ENCODE measurements around the gene FBXO38.
A peak's percentile ranks its signal among the peaks of the same experiment; 100 is the strongest.

The FBXO38 gene

DNA sequence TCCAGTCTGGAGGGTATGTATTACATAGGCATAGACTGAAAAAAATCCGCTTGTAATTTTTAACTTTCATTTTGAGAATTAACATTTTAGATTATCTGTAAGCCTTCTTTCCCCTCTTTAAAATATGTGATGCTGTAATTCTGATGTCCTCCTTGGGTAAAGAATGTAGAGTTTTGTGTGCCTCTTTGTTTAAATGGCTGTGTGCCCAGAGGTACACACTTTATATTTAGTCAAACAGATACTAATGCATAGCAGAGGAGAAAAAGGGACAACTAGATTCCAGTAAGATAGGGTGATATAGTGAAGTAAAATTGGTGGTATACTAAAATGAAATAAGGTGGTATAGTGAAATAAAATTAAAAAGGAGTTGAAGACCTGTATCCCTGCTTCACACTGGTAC is 1.3 kb downstream of the FBXO38 start:
- Histone ChIP-seq H3K27me3 (replicated peaks; ENCODE audit: control insufficient read depth, insufficient read depth, low read length) (no peaks in the 10 kb centered on the region), H3K36me3 (ENCODE audit: control insufficient read depth, insufficient read depth, low read length) (no peaks in the 10 kb centered on the region; the same call in none of the 2 replicates), H3K4me3 (replicated peaks; ENCODE audit: low read depth, low read length) (peak overlapping the region; percentile 91)
- TF ChIP-seq, protein P1, sequence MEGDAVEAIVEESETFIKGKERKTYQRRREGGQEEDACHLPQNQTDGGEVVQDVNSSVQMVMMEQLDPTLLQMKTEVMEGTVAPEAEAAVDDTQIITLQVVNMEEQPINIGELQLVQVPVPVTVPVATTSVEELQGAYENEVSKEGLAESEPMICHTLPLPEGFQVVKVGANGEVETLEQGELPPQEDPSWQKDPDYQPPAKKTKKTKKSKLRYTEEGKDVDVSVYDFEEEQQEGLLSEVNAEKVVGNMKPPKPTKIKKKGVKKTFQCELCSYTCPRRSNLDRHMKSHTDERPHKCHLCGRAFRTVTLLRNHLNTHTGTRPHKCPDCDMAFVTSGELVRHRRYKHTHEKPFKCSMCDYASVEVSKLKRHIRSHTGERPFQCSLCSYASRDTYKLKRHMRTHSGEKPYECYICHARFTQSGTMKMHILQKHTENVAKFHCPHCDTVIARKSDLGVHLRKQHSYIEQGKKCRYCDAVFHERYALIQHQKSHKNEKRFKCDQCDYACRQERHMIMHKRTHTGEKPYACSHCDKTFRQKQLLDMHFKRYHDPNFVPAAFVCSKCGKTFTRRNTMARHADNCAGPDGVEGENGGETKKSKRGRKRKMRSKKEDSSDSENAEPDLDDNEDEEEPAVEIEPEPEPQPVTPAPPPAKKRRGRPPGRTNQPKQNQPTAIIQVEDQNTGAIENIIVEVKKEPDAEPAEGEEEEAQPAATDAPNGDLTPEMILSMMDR (IDR thresholded peaks at IDR 0.05; ENCODE audit: insufficient read depth, low read length, poor library complexity, severe bottlenecking): no peak
- no peak for DNase-seq (ENCODE audit: extremely low read depth, insufficient read length)

DNA sequence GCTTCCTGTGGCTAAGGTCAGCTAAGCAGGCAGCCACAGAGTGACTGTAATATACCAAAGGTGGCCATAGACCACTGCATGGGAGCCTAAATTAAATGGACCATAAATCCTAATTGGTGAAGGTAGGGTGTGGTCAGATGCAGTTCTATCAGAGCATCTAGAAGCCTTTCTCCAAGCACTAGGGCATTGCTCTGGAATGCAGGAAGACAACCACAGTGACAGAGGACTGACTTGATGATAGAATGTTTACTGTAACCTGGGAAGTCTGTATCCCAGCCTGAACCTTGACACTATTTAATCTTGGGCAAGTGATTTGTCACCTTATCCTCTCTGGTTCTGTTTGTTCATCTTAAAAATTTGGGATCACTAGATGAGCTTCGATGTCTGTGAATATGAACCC is 2.3 kb downstream of the FBXO38 start:
- no peak for DNase-seq (ENCODE audit: extremely low read depth, insufficient read length)
- Histone ChIP-seq H3K4me3 (replicated peaks; ENCODE audit: low read depth, low read length) (no peak overlapping the region), H3K36me3 (ENCODE audit: control insufficient read depth, insufficient read depth, low read length) (no peaks in the 10 kb centered on the region; the same call in none of the 2 replicates), H3K27me3 (replicated peaks; ENCODE audit: control insufficient read depth, insufficient read depth, low read length) (no peaks in the 10 kb centered on the region)
- TF ChIP-seq, protein P1 (IDR thresholded peaks at IDR 0.05; ENCODE audit: insufficient read depth, low read length, poor library complexity, severe bottlenecking): no peak

DNA sequence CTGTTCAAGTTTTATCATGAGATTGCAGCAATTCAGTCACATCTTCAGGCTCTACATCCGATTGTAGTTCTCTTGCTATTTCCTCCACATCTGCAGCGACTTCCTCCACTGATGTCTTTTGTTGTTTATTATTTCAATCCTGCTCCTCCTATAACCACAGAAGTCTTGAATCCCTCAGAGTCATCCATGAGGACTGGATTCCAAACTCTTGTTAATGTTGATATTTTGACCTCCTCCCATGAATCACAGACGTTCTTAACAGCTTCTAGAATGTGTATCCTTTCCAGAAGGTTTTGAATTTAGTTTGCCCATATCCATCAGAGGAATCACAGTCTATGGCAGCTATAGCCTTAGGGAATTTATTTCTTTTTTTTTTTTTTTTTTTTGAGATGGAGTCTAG is 3.6 kb downstream of the FBXO38 start:
- Histone ChIP-seq H3K36me3 (ENCODE audit: control insufficient read depth, insufficient read depth, low read length) (no peaks in the 10 kb centered on the region; the same call in none of the 2 replicates), H3K27me3 (replicated peaks; ENCODE audit: control insufficient read depth, insufficient read depth, low read length) (no peaks in the 10 kb centered on the region), H3K4me3 (replicated peaks; ENCODE audit: low read depth, low read length) (no peak overlapping the region)
- no peak for DNase-seq (ENCODE audit: extremely low read depth, insufficient read length)
- TF ChIP-seq, protein P1 (IDR thresholded peaks at IDR 0.05; ENCODE audit: insufficient read depth, low read length, poor library complexity, severe bottlenecking): no peak

DNA sequence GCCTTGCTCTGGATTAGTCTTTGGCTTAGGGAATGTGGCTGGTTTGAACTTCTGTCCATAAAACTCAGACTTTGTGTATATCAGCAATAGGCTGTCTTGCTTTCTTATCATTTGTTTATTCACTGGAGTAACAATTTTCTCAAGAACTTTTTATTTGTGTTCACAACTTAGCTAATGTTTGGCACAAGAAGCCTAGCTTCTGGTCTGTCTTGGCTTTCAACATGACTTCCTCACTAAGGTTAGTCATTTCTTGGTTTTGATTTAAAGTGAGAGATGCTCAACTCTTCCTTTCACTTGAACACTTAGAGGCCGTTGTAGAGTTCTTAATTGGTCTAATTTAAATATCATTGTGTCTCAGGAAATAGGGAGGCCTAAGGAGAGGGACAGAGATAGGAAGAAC is 4.9 kb downstream of the FBXO38 start:
- H3K4me3 ChIP-seq (replicated peaks; ENCODE audit: low read depth, low read length): no peak overlapping the region
- TF ChIP-seq, protein P1 (IDR thresholded peaks at IDR 0.05; ENCODE audit: insufficient read depth, low read length, poor library complexity, severe bottlenecking): no peak
- no peaks in the 10 kb centered on the region; the same call in none of the 2 replicates for H3K36me3 ChIP-seq (ENCODE audit: control insufficient read depth, insufficient read depth, low read length)
- H3K27me3 ChIP-seq (replicated peaks; ENCODE audit: control insufficient read depth, insufficient read depth, low read length): no peaks in the 10 kb centered on the region
- DNase-seq (ENCODE audit: extremely low read depth, insufficient read length): no peak

DNA sequence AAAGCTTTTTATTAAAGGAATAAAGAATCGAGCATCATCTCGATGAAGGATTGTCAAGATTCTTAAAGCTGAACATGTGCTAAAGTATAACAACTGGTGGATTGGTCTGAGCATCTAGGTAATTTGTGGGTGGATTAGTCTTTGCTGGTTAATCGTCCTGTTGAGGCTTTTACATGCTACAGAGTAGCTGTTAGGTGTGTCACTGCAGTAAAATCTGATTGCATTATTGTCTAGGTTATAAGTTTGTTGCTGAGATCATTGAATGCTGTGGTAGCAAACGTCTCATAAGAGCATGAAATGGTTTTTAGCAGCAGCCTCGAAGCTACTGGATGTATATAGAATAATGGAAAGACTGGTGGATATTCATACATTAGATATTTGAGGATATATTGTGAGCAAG is 7.2 kb downstream of the FBXO38 start:
- Histone ChIP-seq H3K36me3 (ENCODE audit: control insufficient read depth, insufficient read depth, low read length) (peaks cover 2% of the 10 kb centered on the region), H3K4me3 (replicated peaks; ENCODE audit: low read depth, low read length) (no peak overlapping the region), H3K27me3 (replicated peaks; ENCODE audit: control insufficient read depth, insufficient read depth, low read length) (no peaks in the 10 kb centered on the region)
- DNase-seq (ENCODE audit: extremely low read depth, insufficient read length): no peak
- TF ChIP-seq, protein P1 (IDR thresholded peaks at IDR 0.05; ENCODE audit: insufficient read depth, low read length, poor library complexity, severe bottlenecking): no peak

DNA sequence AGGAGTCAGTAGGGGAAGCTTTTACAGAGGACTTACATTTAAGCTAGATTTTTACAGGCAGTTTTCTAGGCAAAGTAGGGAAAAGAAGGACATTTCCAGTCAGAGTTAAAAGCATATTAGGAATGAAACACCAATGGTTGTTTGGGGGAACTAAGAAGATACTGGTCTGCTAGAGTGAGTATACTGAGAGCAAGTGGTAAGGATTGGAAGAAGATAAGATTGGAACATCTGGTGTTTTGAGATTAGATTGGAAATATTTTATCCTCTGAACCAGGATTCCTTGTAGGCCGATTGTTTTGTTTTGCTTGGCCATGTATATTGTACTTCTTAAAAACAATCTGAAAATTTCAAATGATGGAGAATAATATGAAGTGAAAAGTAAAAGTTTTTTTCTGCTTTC is 7.7 kb downstream of the FBXO38 start:
- H3K36me3 ChIP-seq (ENCODE audit: control insufficient read depth, insufficient read depth, low read length): peaks cover 2% of the 10 kb centered on the region
- no peak for DNase-seq (ENCODE audit: extremely low read depth, insufficient read length)
- TF ChIP-seq, protein P1 (IDR thresholded peaks at IDR 0.05; ENCODE audit: insufficient read depth, low read length, poor library complexity, severe bottlenecking): no peak

More for the DNA sequence above, 7.7 kb downstream of the FBXO38 start:
- Histone ChIP-seq H3K4me3 (replicated peaks; ENCODE audit: low read depth, low read length) (no peak overlapping the region), H3K27me3 (replicated peaks; ENCODE audit: control insufficient read depth, insufficient read depth, low read length) (no peaks in the 10 kb centered on the region)

Measured in GM06990 (cell line).